HepG2 (cell line): ENCODE data around the gene PRRT1. TPM values are rescaled to one million over a fixed set of nuclear protein-coding genes. Genes with fewer than 3 reads are reported as not detected.

Source experiments
- CCAR2 ChIP-seq: fragments of 200-400 bp; formaldehyde crosslinking; optimal IDR thresholded peaks from 2 replicates; pipeline ENCODE3; 2018; ENCODE audit warnings: low read depth, mild to moderate bottlenecking, low read length, moderate library complexity
- ISL2 ChIP-seq: sonication (generic); formaldehyde crosslinking; IDR thresholded peaks from 2 replicates; pipeline ENCODE4 v1.5.0; 2020; ENCODE audit warnings: missing genetic modification reagents
- KDM6A ChIP-seq: IDR thresholded peaks from 2 replicates; pipeline ENCODE4 v1.6.1; 2016; ENCODE audit warnings: low read depth
- NFE2 ChIP-seq: sonication (generic); formaldehyde crosslinking; IDR thresholded peaks from 2 replicates; pipeline ENCODE4 v1.4.0; 2020; ENCODE audit warnings: missing genetic modification reagents
- NFYC ChIP-seq: IDR thresholded peaks from 2 replicates; pipeline ENCODE4 v1.6.1; 2016; ENCODE audit warnings: missing genetic modification reagents, missing compliant biosample characterization
- PPARG ChIP-seq: conservative IDR thresholded peaks from 2 replicates; pipeline ENCODE4 v1.6.1; 2016; ENCODE audit warnings: missing biosample characterization, missing genetic modification reagents
- SP5 ChIP-seq: IDR thresholded peaks from 2 replicates; pipeline ENCODE4 v1.6.1; 2016; ENCODE audit warnings: low read depth, borderline replicate concordance
- TEAD3 ChIP-seq: optimal IDR thresholded peaks from 2 replicates; pipeline ENCODE3; 2016; ENCODE audit warnings: borderline replicate concordance
- THAP11 ChIP-seq: IDR thresholded peaks from 2 replicates; pipeline ENCODE4 v1.6.1; 2016; ENCODE audit warnings: missing biosample characterization, missing genetic modification reagents
- ZFX ChIP-seq: sonication (generic); formaldehyde crosslinking; IDR thresholded peaks from 2 replicates; pipeline ENCODE4 v1.4.0; 2020; ENCODE audit warnings: mild to moderate bottlenecking, low read depth, missing genetic modification reagents, moderate library complexity
- ZNF263 ChIP-seq: sonication (generic); formaldehyde crosslinking; IDR thresholded peaks from 2 replicates; pipeline ENCODE4 v1.4.0; 2020; ENCODE audit warnings: missing genetic modification reagents
- ZNF329 ChIP-seq: sonication (generic); formaldehyde crosslinking; IDR thresholded peaks from 2 replicates; pipeline ENCODE4 v1.9.0; 2021; ENCODE audit warnings: low read depth, mild to moderate bottlenecking, missing genetic modification reagents
- ZNF333 ChIP-seq: sonication (generic); formaldehyde crosslinking; IDR thresholded peaks from 2 replicates; pipeline ENCODE4 v1.4.0; 2020; ENCODE audit warnings: mild to moderate bottlenecking, missing genetic modification reagents, borderline replicate concordance
- ZNF543 ChIP-seq: sonication (generic); formaldehyde crosslinking; IDR thresholded peaks from 2 replicates; pipeline ENCODE4 v1.4.0; 2020; ENCODE audit warnings: mild to moderate bottlenecking, missing genetic modification reagents
- ZNF678 ChIP-seq: sonication (generic); formaldehyde crosslinking; IDR thresholded peaks from 2 replicates; pipeline ENCODE4 v1.4.0; 2020; ENCODE audit warnings: mild to moderate bottlenecking, missing genetic modification reagents
- ZNF776 ChIP-seq: sonication (generic); formaldehyde crosslinking; IDR thresholded peaks from 2 replicates; pipeline ENCODE4 v1.4.0; 2020; ENCODE audit warnings: mild to moderate bottlenecking, missing genetic modification reagents
- polyA plus RNA-seq, 8 experiments: library from polyadenylated mRNA; depleted of rRNA in 3 of 8; stranded (reverse) in 7 of 8; unstranded in 1 of 8; fragments of >200 nt; fragmentation: Illumina TruSeq in 4 of 8; extraction: Trizol in 4 of 8; gene quantifications; 2 replicates each; pipeline versions ENCODE4 v1.2.1 to v1.2.3, GENCODE V29; 2011 to 2016; ENCODE audit warnings: low read depth in 4 of 8, missing spikeins in 1 of 8, mixed read lengths in 1 of 8; ENCODE audit not compliant: insufficient read depth in 1 of 8
- total RNA-seq, 5 experiments: library from RNA; depleted of rRNA; stranded (reverse); fragments of >200 nt; fragmentation: Illumina TruSeq; extraction: Trizol; gene quantifications; 2 replicates each; pipeline ENCODE4 v1.2.3, GENCODE V29; 2016; ENCODE audit warnings: low read depth in 1 of 5
- TF ChIP-seq, protein P1 (sequence below): sonication (generic); formaldehyde crosslinking; IDR thresholded peaks from 2 replicates; pipeline ENCODE4 v1.5.0; 2020; ENCODE audit warnings: mild to moderate bottlenecking, missing genetic modification reagents, moderate library complexity
- TF ChIP-seq, protein P2 (sequence below): sonication (generic); formaldehyde crosslinking; IDR thresholded peaks from 2 replicates; pipeline ENCODE4 v1.4.0; 2020; ENCODE audit warnings: mild to moderate bottlenecking, missing genetic modification reagents
- TF ChIP-seq, protein P3 (sequence below): sonication (generic); formaldehyde crosslinking; conservative IDR thresholded peaks from 2 replicates; pipeline ENCODE4 v1.4.0; 2020; ENCODE audit warnings: mild to moderate bottlenecking, missing genetic modification reagents, moderate library complexity

The PRRT1 gene
- total and polyA plus RNA-seq, 2 of the 13 experiments (the other 11 are each of a cell fraction or from before 2014, with no cell fraction given), result 0.64 to 1.4 TPM

DNA sequence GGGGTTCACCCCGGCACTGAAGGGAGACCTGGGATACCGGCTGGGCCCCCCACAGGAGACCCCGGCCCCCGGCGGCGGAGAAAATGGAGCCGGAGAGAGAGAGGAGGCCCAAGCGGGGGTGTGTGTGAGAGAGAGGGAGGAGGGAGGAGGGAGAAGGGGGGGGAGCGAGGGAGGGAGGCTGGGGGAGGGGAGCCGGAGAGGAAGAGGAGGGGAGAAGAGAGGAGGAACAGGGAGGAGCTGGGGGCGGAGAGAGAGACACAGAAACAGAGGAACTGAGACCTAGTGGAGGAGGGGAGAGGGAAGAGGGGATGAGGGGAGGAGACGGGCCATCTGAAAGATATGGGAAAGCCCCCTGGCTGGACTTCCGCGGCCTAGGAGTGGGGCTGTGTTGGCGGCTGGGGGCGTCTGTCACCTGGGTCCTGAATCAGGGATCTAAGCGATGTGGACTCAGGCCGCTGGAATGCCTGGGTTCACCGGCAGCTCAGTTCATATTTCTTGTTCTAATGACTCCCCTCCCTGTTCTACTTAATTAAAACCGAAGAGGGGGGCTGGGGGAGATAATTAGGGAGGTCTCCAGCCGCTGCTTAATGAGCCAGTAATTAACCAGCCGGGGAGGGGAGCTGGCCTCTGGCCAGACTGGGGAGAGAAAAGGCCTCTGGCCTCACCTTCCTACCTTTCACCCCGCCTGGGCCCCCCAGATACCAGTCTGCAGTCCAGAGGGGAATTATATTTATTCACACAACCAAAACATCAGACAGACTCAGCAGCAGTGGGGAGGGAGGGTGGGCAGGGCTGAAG is 38.5 kb upstream of the PRRT1 start, which contains the start of gene PBX2 (continued):
- TF ChIP-seq ZNF776 (CRISPR knock-in tag) (0 out of 2 replicates have a peak, but pooled peaks have one; percentile 61), ZNF678 (CRISPR knock-in tag) (no peak), SP5 (CRISPR knock-in tag) (peak; percentile 96), ZNF543 (CRISPR knock-in tag) (0 out of 2 replicates have a peak, but pooled peaks have one; percentile 40), NFE2 (CRISPR knock-in tag) (peak; percentile 33; the same call in 1 of the 2 replicates), ZNF329 (CRISPR knock-in tag) (peak; percentile 35; the same call in 1 of the 2 replicates), NFYC (CRISPR knock-in tag) (0 out of 2 replicates have a peak, but pooled peaks have one; percentile 16), TEAD3 (CRISPR knock-in tag) (peak; percentile 48), PPARG (CRISPR knock-in tag) (0 out of 2 replicates have a peak, but pooled peaks have one; percentile 25), ZFX (CRISPR knock-in tag) (peak; percentile 93), CCAR2 (peak; percentile 66), THAP11 (CRISPR knock-in tag) (peak; percentile 53; the same call in 1 of the 2 replicates), ISL2 (CRISPR knock-in tag) (0 out of 2 replicates have a peak, but pooled peaks have one; percentile 11), KDM6A (0 out of 2 replicates have a peak, but pooled peaks have one; percentile 9), ZNF333 (CRISPR knock-in tag) (peak; percentile 72; the same call in 1 of the 2 replicates), ZNF263 (CRISPR knock-in tag) (peak; percentile 99)
- TF ChIP-seq, protein P1, sequence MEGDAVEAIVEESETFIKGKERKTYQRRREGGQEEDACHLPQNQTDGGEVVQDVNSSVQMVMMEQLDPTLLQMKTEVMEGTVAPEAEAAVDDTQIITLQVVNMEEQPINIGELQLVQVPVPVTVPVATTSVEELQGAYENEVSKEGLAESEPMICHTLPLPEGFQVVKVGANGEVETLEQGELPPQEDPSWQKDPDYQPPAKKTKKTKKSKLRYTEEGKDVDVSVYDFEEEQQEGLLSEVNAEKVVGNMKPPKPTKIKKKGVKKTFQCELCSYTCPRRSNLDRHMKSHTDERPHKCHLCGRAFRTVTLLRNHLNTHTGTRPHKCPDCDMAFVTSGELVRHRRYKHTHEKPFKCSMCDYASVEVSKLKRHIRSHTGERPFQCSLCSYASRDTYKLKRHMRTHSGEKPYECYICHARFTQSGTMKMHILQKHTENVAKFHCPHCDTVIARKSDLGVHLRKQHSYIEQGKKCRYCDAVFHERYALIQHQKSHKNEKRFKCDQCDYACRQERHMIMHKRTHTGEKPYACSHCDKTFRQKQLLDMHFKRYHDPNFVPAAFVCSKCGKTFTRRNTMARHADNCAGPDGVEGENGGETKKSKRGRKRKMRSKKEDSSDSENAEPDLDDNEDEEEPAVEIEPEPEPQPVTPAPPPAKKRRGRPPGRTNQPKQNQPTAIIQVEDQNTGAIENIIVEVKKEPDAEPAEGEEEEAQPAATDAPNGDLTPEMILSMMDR (CRISPR knock-in tag), result peak; percentile 27; the same call in 1 of the 2 replicates
- TF ChIP-seq, protein P2, sequence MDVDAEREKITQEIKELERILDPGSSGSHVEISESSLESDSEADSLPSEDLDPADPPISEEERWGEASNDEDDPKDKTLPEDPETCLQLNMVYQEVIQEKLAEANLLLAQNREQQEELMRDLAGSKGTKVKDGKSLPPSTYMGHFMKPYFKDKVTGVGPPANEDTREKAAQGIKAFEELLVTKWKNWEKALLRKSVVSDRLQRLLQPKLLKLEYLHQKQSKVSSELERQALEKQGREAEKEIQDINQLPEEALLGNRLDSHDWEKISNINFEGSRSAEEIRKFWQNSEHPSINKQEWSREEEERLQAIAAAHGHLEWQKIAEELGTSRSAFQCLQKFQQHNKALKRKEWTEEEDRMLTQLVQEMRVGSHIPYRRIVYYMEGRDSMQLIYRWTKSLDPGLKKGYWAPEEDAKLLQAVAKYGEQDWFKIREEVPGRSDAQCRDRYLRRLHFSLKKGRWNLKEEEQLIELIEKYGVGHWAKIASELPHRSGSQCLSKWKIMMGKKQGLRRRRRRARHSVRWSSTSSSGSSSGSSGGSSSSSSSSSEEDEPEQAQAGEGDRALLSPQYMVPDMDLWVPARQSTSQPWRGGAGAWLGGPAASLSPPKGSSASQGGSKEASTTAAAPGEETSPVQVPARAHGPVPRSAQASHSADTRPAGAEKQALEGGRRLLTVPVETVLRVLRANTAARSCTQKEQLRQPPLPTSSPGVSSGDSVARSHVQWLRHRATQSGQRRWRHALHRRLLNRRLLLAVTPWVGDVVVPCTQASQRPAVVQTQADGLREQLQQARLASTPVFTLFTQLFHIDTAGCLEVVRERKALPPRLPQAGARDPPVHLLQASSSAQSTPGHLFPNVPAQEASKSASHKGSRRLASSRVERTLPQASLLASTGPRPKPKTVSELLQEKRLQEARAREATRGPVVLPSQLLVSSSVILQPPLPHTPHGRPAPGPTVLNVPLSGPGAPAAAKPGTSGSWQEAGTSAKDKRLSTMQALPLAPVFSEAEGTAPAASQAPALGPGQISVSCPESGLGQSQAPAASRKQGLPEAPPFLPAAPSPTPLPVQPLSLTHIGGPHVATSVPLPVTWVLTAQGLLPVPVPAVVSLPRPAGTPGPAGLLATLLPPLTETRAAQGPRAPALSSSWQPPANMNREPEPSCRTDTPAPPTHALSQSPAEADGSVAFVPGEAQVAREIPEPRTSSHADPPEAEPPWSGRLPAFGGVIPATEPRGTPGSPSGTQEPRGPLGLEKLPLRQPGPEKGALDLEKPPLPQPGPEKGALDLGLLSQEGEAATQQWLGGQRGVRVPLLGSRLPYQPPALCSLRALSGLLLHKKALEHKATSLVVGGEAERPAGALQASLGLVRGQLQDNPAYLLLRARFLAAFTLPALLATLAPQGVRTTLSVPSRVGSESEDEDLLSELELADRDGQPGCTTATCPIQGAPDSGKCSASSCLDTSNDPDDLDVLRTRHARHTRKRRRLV (CRISPR knock-in tag), result 0 out of 2 replicates have a peak, but pooled peaks have one; percentile 85
- TF ChIP-seq, protein P3, sequence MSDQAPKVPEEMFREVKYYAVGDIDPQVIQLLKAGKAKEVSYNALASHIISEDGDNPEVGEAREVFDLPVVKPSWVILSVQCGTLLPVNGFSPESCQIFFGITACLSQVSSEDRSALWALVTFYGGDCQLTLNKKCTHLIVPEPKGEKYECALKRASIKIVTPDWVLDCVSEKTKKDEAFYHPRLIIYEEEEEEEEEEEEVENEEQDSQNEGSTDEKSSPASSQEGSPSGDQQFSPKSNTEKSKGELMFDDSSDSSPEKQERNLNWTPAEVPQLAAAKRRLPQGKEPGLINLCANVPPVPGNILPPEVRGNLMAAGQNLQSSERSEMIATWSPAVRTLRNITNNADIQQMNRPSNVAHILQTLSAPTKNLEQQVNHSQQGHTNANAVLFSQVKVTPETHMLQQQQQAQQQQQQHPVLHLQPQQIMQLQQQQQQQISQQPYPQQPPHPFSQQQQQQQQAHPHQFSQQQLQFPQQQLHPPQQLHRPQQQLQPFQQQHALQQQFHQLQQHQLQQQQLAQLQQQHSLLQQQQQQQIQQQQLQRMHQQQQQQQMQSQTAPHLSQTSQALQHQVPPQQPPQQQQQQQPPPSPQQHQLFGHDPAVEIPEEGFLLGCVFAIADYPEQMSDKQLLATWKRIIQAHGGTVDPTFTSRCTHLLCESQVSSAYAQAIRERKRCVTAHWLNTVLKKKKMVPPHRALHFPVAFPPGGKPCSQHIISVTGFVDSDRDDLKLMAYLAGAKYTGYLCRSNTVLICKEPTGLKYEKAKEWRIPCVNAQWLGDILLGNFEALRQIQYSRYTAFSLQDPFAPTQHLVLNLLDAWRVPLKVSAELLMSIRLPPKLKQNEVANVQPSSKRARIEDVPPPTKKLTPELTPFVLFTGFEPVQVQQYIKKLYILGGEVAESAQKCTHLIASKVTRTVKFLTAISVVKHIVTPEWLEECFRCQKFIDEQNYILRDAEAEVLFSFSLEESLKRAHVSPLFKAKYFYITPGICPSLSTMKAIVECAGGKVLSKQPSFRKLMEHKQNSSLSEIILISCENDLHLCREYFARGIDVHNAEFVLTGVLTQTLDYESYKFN, result peak; percentile 66
